ENCODE data around the gene PCSK5. TPM values are rescaled to one million over a fixed set of nuclear protein-coding genes. Genes with fewer than 3 reads are reported as not detected.

Gene PCSK5
- total RNA-seq, 6 experiments from 2014 or later = 1.4 to 5.8 (median 3.5) TPM

GRCh38 chr9:76034049-76034448 is 143.6 kb downstream of the PCSK5 start:
- Histone ChIP-seq H3K27me3 (no peaks in the 10 kb centered on the region), H3K4me3 (no peak overlapping the region), H3K9me3 (no peaks in the 10 kb centered on the region), H3K4me1 (no peaks in the 10 kb centered on the region), H3K27ac (no peak overlapping the region), H3K36me3 (no peaks in the 10 kb centered on the region)
- WGBS (ENCODE audit: insufficient coverage, low coverage, low lambda C conversion rate, missing lambda C conversion rate) = 50% methylated on average over 1 of the region's 3 CpGs
- ATAC-seq = no peak
- DNase-seq = no peak
- intact Hi-C loops (cut with DNase I) = no loop called here
- no peak for TF ChIP-seq CTCF (IDR thresholded peaks at IDR 0.05)
- TF ChIP-seq POLR2A (IDR thresholded peaks at IDR 0.05) = no peak

GRCh38 chr9:76036762-76037161 is 146.3 kb downstream of the PCSK5 start:
- 78% methylated on average over 2 of the region's 2 CpGs for WGBS (ENCODE audit: insufficient coverage, low coverage, low lambda C conversion rate, missing lambda C conversion rate)
- ATAC-seq (no peak), DNase-seq (no peak)
- intact Hi-C loops (cut with DNase I) = no loop called here
- Histone ChIP-seq H3K36me3 (no peaks in the 10 kb centered on the region), H3K9me3 (no peaks in the 10 kb centered on the region), H3K27ac (no peak overlapping the region), H3K4me1 (no peaks in the 10 kb centered on the region), H3K27me3 (no peaks in the 10 kb centered on the region), H3K4me3 (no peak overlapping the region)
- TF ChIP-seq CTCF (IDR thresholded peaks at IDR 0.05) (no peak), POLR2A (IDR thresholded peaks at IDR 0.05) (no peak)

- Histone ChIP-seq H3K9me3 (no peaks in the 10 kb centered on the region), H3K4me1 (no peaks in the 10 kb centered on the region), H3K27me3 (no peaks in the 10 kb centered on the region), H3K27ac (no peak overlapping the region), H3K36me3 (no peaks in the 10 kb centered on the region), H3K4me3 (no peak overlapping the region)
- TF ChIP-seq POLR2A (IDR thresholded peaks at IDR 0.05) = no peak
- TF ChIP-seq CTCF (IDR thresholded peaks at IDR 0.05) = no peak
- 78% methylated on average over 9 of the region's 9 CpGs for WGBS (ENCODE audit: insufficient coverage, low coverage, low lambda C conversion rate, missing lambda C conversion rate)
- no peak for ATAC-seq
- DNase-seq = no peak
- intact Hi-C loops (cut with DNase I) = no loop called here
These were observed 147.2 kb downstream of the PCSK5 start for GRCh38 chr9:76037587-76038225.

GRCh38 chr9:76038431-76038830 is 148.0 kb downstream of the PCSK5 start:
- 55% methylated on average over 2 of the region's 2 CpGs for WGBS (ENCODE audit: insufficient coverage, low coverage, low lambda C conversion rate, missing lambda C conversion rate)
- TF ChIP-seq CTCF (IDR thresholded peaks at IDR 0.05) (no peak), POLR2A (IDR thresholded peaks at IDR 0.05) (no peak)
- intact Hi-C loops (cut with DNase I) = no loop called here
- H3K4me1 ChIP-seq = no peaks in the 10 kb centered on the region
- no peaks in the 10 kb centered on the region for H3K36me3 ChIP-seq
- H3K27me3 ChIP-seq = no peaks in the 10 kb centered on the region
- no peak overlapping the region for H3K27ac ChIP-seq
- H3K9me3 ChIP-seq = no peaks in the 10 kb centered on the region
- no peak for ATAC-seq
- no peak for DNase-seq
- H3K4me3 ChIP-seq = no peak overlapping the region

Measured in right lobe of liver (tissue), 6 donors.